BLaER1 treated with 17β-estradiol and CSF1 and Interleukin-3, amounts not matched to agents 10 nM and 100 nM (cell line): ENCODE data around the gene MICAL2.

Source experiments
- H3K27ac ChIP-seq, 11 experiments: shearing (Covaris generic); formaldehyde crosslinking; 2 replicates each; pipeline ENCODE4 v1.8.1; 2022
- H3K27me3 ChIP-seq, 11 experiments: shearing (Covaris generic); formaldehyde crosslinking; 2 replicates each; pipeline ENCODE4 v1.8.1; 2022
- H3K36me3 ChIP-seq, 11 experiments: shearing (Covaris generic); formaldehyde crosslinking; 2 replicates each; pipeline ENCODE4 v1.8.1; 2022
- H3K4me1 ChIP-seq, 10 experiments: shearing (Covaris generic); formaldehyde crosslinking; 2 replicates each; pipeline ENCODE4 v1.8.1; 2022
- H3K4me2 ChIP-seq, 11 experiments: shearing (Covaris generic); formaldehyde crosslinking; 2 replicates each; pipeline ENCODE4 v1.8.1; 2022
- H3K4me3 ChIP-seq, 10 experiments: shearing (Covaris generic); formaldehyde crosslinking; 2 replicates each; pipeline ENCODE4 v1.8.1; 2022
- H3K9ac ChIP-seq, 11 experiments: shearing (Covaris generic); formaldehyde crosslinking; 2 replicates each; pipeline ENCODE4 v1.8.1; 2022
- H3K9me3 ChIP-seq, 11 experiments: shearing (Covaris generic); formaldehyde crosslinking; replicated peaks in 1 of 11; 2 replicates each; pipeline ENCODE4 v1.8.1; 2022
- H4K20me1 ChIP-seq, 11 experiments: shearing (Covaris generic); formaldehyde crosslinking; 2 replicates each; pipeline ENCODE4 v1.8.1; 2022
- Cebpa-rat ChIP-seq, 11 experiments: shearing (Covaris generic); IDR thresholded peaks; 2 replicates each; pipeline ENCODE4 v1.8.1; 2022

Gene MICAL2

DNA sequence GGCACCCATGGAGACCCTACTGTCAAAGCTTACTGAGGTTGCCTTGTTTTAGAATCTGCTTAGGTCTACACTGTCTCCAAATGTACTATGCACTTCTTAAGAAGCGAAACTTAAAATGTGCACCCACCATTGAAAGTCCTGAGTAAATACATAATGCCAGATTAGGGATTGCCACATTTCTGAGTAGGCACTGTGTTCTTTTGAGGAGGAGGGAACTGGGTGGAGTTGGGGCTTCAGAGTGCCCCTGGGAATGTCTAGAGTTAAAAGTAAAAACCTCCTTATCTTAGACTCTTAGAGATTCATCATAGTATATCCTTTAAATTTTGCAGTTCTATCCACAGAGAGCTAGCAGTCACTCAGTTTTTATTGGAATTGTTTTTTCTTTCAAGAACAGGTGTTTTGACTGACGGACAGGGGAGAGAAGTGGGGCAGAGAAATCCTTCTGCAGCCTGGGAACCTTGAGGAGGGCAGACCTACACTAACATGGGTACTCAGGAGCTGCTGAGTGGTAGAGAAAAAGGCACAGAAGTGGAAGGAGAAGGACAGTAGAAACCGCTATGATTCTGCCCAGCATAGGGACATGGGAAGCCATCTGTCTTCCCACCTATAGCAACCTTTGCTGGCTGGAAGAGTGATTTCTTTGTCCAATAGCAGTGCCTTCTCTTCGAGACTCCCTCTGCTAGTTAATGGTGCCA, 33.4 kb upstream of the MICAL2 start:
- H3K27ac ChIP-seq = no peak overlapping the region
- H3K9me3 ChIP-seq = peaks cover 0 to 5% (median 0%) of the 10 kb centered on the region in 11 experiments; a peak in 1 of 22 replicates
- H3K9ac ChIP-seq = no peak overlapping the region
- no peaks in the 10 kb centered on the region for H4K20me1 ChIP-seq
- no peak for TF ChIP-seq Cebpa-rat (IDR thresholded peaks at IDR 0.05)
- no peaks in the 10 kb centered on the region for H3K27me3 ChIP-seq
- H3K36me3 ChIP-seq = no peaks in the 10 kb centered on the region
- peaks cover 0 to 6% (median 0%) of the 10 kb centered on the region in 10 experiments; a peak in 2 of 20 replicates for H3K4me1 ChIP-seq
- H3K4me2 ChIP-seq = no peak overlapping the region
- no peak overlapping the region for H3K4me3 ChIP-seq

DNA sequence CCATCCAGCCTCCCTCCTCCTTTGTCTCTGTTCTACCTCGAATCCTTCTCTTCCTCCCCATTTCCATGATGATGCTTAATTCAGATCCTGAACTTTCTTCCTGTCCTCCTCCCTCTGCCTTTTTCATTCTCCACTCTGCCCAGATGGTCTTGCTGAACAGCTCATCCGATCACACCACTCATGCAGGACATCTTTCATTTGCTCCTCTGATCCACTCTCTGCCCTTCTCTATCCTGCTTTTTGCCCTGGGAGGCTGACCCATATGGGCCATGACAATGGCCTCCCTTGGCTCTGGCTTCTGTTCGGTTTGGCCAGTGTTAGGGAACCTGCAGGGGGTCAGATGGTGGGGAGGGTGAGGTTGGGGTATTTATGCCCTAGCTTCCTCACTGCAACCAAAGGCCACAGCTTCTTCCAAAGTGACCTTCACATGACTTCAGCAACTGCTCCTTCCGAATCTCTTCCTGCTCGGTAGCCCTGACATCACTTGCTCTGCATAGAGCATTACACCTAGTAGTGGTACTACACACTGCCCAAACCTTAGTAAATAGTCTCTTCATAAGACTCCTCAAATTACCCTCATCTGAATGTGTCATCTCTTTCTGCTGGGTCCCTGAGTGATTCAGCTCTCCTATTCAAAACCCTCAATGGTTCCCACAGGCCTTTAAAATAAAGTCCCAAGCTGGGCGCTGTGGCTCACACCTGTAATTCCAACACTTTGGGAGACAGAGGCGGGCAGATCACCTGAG, 32.7 kb upstream of the MICAL2 start:
- H3K9me3 ChIP-seq = peaks cover 0 to 5% (median 0%) of the 10 kb centered on the region in 11 experiments; a peak in 1 of 22 replicates
- no peaks in the 10 kb centered on the region for H3K27me3 ChIP-seq
- H4K20me1 ChIP-seq = no peaks in the 10 kb centered on the region
- peaks cover 0 to 6% (median 0%) of the 10 kb centered on the region in 10 experiments; a peak in 2 of 20 replicates for H3K4me1 ChIP-seq
- no peak overlapping the region for H3K9ac ChIP-seq
- no peak overlapping the region for H3K4me3 ChIP-seq
- no peak overlapping the region for H3K4me2 ChIP-seq
- TF ChIP-seq Cebpa-rat (IDR thresholded peaks at IDR 0.05) = no peak
- no peak overlapping the region for H3K27ac ChIP-seq
- H3K36me3 ChIP-seq = no peaks in the 10 kb centered on the region

DNA sequence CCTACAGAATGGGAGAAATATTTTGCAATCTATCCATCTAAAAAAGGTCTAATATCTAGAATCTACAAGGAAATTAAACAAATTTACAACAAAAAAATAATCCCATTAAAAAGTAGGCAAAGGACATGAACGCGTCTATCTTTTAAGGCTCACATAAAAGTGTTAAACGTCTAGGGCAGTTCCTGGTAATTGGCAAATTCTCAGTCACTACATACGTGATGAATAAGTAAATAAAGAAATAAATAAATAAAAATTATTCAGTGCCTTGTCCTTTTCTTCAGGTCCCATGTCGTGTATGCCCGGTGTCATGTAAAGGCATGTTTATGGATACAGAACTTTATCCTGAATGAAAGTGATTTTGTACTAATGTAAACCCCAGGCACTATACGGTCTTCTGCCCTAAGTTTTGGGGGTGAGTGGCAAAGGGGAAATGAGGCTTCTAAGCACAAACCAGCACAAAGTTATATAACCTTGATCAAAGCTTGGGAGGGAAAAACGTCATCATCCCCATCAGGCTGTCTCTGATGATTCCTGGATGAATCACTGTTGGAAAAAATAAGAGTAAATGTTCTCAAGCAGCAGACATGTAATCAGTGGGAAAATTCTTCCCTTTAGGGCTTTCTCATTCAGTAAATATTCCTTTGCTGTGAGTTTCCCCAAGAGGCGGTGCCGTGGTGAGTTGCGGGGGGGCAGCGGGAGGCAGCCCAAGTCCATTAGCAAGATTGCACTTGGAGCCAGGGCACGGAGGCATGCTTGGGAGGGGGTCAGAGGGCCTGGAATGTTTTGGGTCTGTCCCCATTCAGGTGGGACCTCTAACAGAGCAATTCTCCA, 30.4 kb upstream of the MICAL2 start:
- peaks cover 0 to 7% (median 0%) of the 10 kb centered on the region in 11 experiments; a peak in 3 of 22 replicates for H3K9me3 ChIP-seq
- no peaks in the 10 kb centered on the region for H4K20me1 ChIP-seq
- no peak for TF ChIP-seq Cebpa-rat (IDR thresholded peaks at IDR 0.05)
- no peak overlapping the region for H3K4me3 ChIP-seq
- H3K27ac ChIP-seq = no peak overlapping the region
- H3K4me1 ChIP-seq = peaks cover 0 to 6% (median 0%) of the 10 kb centered on the region in 10 experiments; a peak in 4 of 20 replicates
- H3K9ac ChIP-seq = no peak overlapping the region
- H3K27me3 ChIP-seq = no peaks in the 10 kb centered on the region
- no peaks in the 10 kb centered on the region for H3K36me3 ChIP-seq
- H3K4me2 ChIP-seq = no peak overlapping the region

DNA sequence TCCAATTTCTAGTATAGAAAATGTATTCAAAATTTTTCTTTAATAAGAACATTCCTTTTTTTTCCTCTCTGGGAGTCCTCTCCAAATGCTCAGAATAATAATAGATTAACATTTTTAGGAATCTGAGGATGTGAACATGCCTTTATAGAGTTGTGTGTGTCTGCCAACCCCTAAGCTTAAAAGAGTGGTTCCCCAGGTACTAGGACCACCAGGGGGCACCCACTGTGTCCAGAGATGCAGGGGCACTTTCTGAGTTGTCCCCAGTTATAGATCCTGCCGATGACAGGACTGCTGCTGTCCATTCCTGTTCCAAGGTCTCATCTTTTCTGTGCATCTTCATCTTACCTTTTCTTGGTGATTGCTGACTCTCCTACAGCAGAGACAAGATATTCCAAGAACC, 27.0 kb upstream of the MICAL2 start:
- Histone ChIP-seq H3K27me3 (no peaks in the 10 kb centered on the region), H4K20me1 (no peaks in the 10 kb centered on the region), H3K9ac (no peak overlapping the region), H3K4me3 (no peak overlapping the region), H3K4me1 (peaks cover 29 to 40% (median 33%) of the 10 kb centered on the region in 10 experiments), H3K27ac (no peak overlapping the region), H3K4me2 (peak overlapping the region in 1 of 11 experiments; percentile 7; a peak in 1 of 22 replicates), H3K9me3 (peaks cover 0 to 6% (median 0%) of the 10 kb centered on the region in 11 experiments; a peak in 2 of 22 replicates), H3K36me3 (no peaks in the 10 kb centered on the region)
- no peak for TF ChIP-seq Cebpa-rat (IDR thresholded peaks at IDR 0.05)

DNA sequence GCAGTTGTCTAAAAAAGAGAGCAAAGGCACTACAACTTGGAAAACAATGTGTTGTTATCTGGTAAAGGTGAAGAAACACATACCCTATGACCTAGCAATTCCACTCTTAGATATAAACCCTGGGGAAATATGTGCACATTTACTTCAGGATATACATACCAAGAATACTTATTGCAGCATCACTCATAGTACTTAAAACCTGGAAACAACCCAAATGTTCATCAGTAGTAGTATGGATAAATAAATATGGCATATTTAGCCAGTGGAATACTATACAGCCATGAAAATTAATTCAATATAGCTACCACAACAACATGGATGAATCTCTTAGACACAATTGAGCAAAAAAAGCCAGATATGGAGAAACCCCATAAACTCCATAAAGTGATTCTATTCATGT, 26.1 kb upstream of the MICAL2 start:
- Histone ChIP-seq H3K9me3 (peaks cover 0 to 6% (median 0%) of the 10 kb centered on the region in 11 experiments; a peak in 2 of 22 replicates), H3K27ac (no peak overlapping the region), H3K4me1 (peaks cover 33 to 49% (median 41%) of the 10 kb centered on the region in 10 experiments), H3K27me3 (no peaks in the 10 kb centered on the region), H3K4me3 (no peak overlapping the region), H3K9ac (no peak overlapping the region), H3K4me2 (0 out of 22 replicates have a peak overlapping the region, but pooled peaks of 1 of the 11 experiments have one; percentile 7), H3K36me3 (no peaks in the 10 kb centered on the region), H4K20me1 (no peaks in the 10 kb centered on the region)
- no peak for TF ChIP-seq Cebpa-rat (IDR thresholded peaks at IDR 0.05)

DNA sequence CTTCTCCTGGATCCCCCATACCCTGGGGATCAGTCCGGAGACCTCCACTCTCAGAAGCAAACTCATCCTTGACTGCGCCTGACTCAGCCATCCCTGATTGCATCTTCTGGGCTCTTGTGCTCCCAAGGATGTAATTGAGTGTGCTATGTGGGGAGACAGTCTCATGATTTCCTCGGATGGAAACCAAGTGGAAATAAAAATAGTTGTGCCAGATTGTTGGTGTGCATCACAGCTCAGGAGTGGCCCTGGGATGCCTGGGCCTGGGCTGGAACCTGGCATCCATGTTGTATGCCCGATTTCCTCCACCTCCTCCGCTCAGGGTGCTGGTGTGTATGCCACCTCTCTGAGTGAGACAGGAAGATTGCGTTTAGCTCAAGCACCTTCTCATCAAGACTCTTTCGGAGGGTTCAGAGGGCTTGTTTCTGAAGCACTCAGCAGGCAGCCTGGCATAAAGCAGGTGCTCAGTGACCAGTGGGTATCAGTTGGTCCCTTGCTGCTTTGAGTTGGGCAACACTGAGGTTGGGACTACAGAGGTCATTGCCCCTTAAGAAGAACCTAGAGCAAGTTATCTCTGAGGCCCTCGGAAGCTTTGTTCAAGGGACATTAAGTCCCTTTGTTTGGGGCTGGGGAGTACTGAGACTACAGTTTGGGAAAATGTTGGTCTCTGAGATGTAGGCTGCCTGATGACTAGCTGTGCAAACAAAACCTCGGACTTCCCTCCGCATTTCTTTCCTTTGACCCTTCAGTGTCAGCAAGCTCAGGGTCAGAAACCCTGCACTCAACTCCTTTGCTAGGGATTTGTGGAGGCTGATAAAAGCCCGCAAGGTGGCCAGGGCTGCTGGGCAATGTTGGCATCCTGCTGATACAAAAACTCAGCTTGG, 24.8 kb upstream of the MICAL2 start:
- Histone ChIP-seq H3K9ac (no peak overlapping the region), H3K4me2 (peak overlapping the region; percentile 60 to 94 (median 83)), H3K27me3 (no peaks in the 10 kb centered on the region), H3K27ac (peak overlapping the region in 2 of 11 experiments; percentile 22 to 63; a peak in 4 of 22 replicates), H3K9me3 (peaks cover 0 to 6% (median 0%) of the 10 kb centered on the region in 11 experiments; a peak in 2 of 22 replicates), H3K36me3 (no peaks in the 10 kb centered on the region), H4K20me1 (no peaks in the 10 kb centered on the region), H3K4me1 (peaks cover 46 to 63% (median 55%) of the 10 kb centered on the region in 10 experiments), H3K4me3 (no peak overlapping the region)
- no peak for TF ChIP-seq Cebpa-rat (IDR thresholded peaks at IDR 0.05)

DNA sequence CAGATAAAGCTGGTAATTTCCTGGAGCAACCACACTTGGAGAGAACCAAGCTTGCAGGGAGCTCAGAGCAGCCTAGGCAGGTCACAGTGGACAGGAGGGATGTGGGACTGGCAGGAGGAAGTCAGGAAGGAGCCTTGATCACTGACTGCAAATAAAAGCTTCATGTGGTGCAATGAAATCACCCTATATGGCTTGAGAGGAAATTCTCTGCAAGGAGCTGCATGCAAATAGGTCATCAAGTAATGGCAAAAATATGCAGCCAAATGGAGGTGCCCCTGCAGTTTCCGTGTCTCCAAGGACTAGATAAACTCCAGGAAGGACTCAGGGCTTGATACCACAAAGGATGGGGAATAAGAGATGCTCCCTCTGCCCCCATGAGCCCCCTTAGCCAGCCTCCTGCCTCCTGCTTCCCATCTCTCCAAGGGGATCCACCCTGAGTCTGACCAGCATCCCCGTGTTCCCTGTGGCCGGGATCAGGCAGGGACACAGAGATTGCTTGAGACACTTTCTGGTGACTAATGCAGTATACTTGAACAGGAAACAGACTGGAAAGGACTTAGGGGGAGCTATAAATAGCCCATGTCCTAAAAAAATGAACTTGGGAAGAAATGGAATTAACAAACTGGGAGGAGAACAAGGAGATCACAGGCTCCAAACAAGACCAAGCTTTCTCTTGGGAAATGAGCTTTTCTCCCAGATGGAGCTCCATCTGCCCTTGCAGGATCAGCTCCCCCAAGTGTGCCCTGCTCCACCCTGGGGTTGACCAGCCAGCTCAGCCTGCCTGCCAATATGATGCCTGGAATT, 23.9 kb upstream of the MICAL2 start:
- no peaks in the 10 kb centered on the region for H3K27me3 ChIP-seq
- peak overlapping the region in 2 of 11 experiments; percentile 5 to 15; a peak in 3 of 22 replicates for H3K9ac ChIP-seq
- no peak overlapping the region; a peak in 1 of 20 replicates for H3K4me3 ChIP-seq
- no peaks in the 10 kb centered on the region for H4K20me1 ChIP-seq
- TF ChIP-seq Cebpa-rat (IDR thresholded peaks at IDR 0.05) = no peak
- H3K27ac ChIP-seq = peak overlapping the region in 8 of 11 experiments; percentile 29 to 85 (median 67); a peak in 14 of 22 replicates
- peak overlapping the region; percentile 60 to 94 (median 83) for H3K4me2 ChIP-seq
- peaks cover 0 to 6% (median 0%) of the 10 kb centered on the region in 11 experiments; a peak in 2 of 22 replicates for H3K9me3 ChIP-seq
- H3K4me1 ChIP-seq = peaks cover 55 to 71% (median 64%) of the 10 kb centered on the region in 10 experiments
- H3K36me3 ChIP-seq = no peaks in the 10 kb centered on the region
